ENCODE data around the gene DNAH2. TPM values are rescaled to one million over a fixed set of nuclear protein-coding genes. Genes with fewer than 3 reads are reported as not detected.
A peak's percentile ranks its signal among the peaks of the same experiment; 100 is the strongest.

The DNAH2 gene
- total RNA-seq, 1 experiment from 2014 or later, result 0.17 TPM

DNA sequence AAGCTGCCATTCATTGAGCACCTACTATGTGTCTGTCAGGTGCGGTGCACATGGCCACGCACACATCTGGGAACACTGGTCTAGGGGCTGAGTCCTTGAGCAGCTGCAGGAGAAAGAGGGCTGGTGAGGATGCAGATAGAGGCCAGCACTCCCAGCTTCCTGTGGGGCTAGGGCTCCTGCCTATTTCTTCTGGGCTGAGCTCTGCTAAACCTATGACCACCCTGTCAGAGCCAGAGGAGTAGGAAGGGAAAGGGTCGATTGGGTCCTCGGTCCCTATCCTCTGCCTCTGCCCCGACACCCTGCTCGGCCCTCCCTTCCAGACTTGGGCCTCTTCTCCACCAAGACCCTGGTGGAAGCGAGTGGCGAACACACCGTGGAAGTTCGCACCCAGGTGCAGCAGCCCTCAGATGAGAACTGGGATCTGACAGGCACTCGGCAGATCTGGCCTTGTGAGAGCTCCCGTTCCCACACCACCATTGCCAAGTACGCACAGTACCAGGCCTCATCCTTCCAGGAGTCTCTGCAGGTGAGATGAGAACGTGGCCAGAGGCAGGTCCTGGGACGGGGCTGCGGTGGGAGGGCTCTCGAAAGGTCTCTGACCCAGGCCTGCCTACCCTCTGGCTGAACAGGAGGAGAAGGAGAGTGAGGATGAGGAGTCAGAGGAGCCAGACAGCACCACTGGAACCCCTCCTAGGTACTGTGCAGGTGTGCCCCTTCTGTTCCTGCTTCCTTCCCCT lies 133.3 kb downstream of the DNAH2 start:
- Mint-ChIP-seq H3K4me3 (peak overlapping the region; percentile 81), H3K4me1 (peaks cover 30% of the 10 kb centered on the region), H3K27me3 (ENCODE audit: low read depth) (peaks cover 30% of the 10 kb centered on the region), H3K9me3 (no peaks in the 10 kb centered on the region), H3K36me3 (no peaks in the 10 kb centered on the region), H3K27ac (no peak overlapping the region)
- DNase-seq (ENCODE audit: low spot score) (no peak), ATAC-seq (no peak)
- TF ChIP-seq ZNF232 (CRISPR knock-in tag; IDR thresholded peaks at IDR 0.05), result no peak
- TF ChIP-seq, protein P1, sequence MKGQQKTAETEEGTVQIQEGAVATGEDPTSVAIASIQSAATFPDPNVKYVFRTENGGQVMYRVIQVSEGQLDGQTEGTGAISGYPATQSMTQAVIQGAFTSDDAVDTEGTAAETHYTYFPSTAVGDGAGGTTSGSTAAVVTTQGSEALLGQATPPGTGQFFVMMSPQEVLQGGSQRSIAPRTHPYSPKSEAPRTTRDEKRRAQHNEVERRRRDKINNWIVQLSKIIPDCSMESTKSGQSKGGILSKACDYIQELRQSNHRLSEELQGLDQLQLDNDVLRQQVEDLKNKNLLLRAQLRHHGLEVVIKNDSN (CRISPR knock-in tag; IDR thresholded peaks at IDR 0.05), result no peak
- TF ChIP-seq, protein P2, sequence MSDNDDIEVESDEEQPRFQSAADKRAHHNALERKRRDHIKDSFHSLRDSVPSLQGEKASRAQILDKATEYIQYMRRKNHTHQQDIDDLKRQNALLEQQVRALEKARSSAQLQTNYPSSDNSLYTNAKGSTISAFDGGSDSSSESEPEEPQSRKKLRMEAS (CRISPR knock-in tag; IDR thresholded peaks at IDR 0.05), result no peak
- TF ChIP-seq, protein P3, sequence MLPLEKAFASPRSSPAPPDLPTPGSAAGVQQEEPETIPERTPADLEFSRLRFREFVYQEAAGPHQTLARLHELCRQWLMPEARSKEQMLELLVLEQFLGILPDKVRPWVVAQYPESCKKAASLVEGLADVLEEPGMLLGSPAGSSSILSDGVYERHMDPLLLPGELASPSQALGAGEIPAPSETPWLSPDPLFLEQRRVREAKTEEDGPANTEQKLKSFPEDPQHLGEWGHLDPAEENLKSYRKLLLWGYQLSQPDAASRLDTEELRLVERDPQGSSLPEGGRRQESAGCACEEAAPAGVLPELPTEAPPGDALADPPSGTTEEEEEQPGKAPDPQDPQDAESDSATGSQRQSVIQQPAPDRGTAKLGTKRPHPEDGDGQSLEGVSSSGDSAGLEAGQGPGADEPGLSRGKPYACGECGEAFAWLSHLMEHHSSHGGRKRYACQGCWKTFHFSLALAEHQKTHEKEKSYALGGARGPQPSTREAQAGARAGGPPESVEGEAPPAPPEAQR (CRISPR knock-in tag; IDR thresholded peaks at IDR 0.05), result no peak
- no peak for TF ChIP-seq TCF7 (CRISPR knock-in tag; IDR thresholded peaks at IDR 0.05; ENCODE audit: low read depth)
- TF ChIP-seq ZNF396 (CRISPR knock-in tag; IDR thresholded peaks at IDR 0.05; ENCODE audit: borderline replicate concordance), result no peak
- TF ChIP-seq FOXK1 (CRISPR knock-in tag; IDR thresholded peaks at IDR 0.05), result no peak
- ChIA-PET POLR2A (no interaction called here), CTCF (interaction anchor here (0.6 to 2.1 kb wide), 9 partner anchors 8 to 138 kb away, joined by 3 to 29 read pairs (median 4); partner anchors contain the start of gene KDM6B)

DNA sequence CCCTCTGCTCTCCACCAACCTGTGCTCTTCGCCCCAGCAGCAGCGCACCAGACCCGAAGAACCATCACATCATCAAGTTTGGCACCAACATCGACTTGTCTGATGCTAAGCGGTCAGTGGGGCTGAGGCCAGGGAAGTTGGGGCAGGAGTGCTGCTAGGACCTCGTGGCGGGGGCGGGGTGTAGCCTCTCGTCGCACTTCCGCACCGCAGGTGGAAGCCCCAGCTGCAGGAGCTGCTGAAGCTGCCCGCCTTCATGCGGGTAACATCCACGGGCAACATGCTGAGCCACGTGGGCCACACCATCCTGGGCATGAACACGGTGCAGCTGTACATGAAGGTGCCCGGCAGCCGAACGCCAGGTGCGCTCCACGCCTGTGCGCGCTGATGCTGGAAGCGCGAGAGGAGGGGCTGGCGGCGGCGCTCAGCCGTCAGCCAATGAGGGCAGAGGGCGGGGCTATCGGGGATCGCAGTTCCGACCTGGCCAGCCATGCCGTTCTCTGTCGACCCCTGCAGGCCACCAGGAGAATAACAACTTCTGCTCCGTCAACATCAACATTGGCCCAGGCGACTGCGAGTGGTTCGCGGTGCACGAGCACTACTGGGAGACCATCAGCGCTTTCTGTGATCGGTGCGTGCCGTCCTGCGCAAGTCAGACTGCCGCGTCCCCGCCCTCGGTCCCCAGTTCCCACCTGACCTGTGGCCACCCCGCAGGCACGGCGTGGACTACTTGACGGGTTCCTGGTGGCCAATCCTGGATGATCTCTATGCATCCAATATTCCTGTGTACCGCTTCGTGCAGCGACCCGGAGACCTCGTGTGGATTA lies 134.1 kb downstream of the DNAH2 start:
- DNase-seq (ENCODE audit: low spot score) (peak; percentile 96), ATAC-seq (peak; percentile 75)
- Mint-ChIP-seq H3K36me3 (no peaks in the 10 kb centered on the region), H3K9me3 (no peaks in the 10 kb centered on the region), H3K27me3 (ENCODE audit: low read depth) (peaks cover 30% of the 10 kb centered on the region), H3K27ac (no peak overlapping the region), H3K4me3 (peak overlapping the region; percentile 81), H3K4me1 (peaks cover 30% of the 10 kb centered on the region)
- POLR2A ChIA-PET, result no interaction called here
- CTCF ChIA-PET, result interaction anchor here (0.6 to 2.1 kb wide), 6 partner anchors 9 to 137 kb away, joined by 3 to 29 read pairs (median 4); partner anchors contain the start of gene KDM6B
- TF ChIP-seq SMAD4 (CRISPR knock-in tag; IDR thresholded peaks at IDR 0.05) (no peak), MYBL2 (CRISPR knock-in tag; IDR thresholded peaks at IDR 0.05) (peak; percentile 63; the same call in 1 of the 2 replicates), PRDM15 (CRISPR knock-in tag; IDR thresholded peaks at IDR 0.05) (no peak), CBFB (CRISPR knock-in tag; IDR thresholded peaks at IDR 0.05; ENCODE audit: low read depth) (0 out of 2 replicates have a peak, but pooled peaks have one; percentile 18), ZNF317 (CRISPR knock-in tag; IDR thresholded peaks at IDR 0.05; ENCODE audit: borderline replicate concordance, low read depth) (no peak), ETV6 (CRISPR knock-in tag; IDR thresholded peaks at IDR 0.05) (peak; percentile 88), HMGXB4 (CRISPR knock-in tag; IDR thresholded peaks at IDR 0.05) (peak; percentile 47; the same call in 1 of the 2 replicates), IRF1 (CRISPR knock-in tag; IDR thresholded peaks at IDR 0.05) (peak; percentile 37; the same call in 1 of the 2 replicates), FOXP1 (CRISPR knock-in tag; IDR thresholded peaks at IDR 0.05; ENCODE audit: borderline replicate concordance) (peak; percentile 26; the same call in 1 of the 2 replicates)
- TF ChIP-seq, protein P4, sequence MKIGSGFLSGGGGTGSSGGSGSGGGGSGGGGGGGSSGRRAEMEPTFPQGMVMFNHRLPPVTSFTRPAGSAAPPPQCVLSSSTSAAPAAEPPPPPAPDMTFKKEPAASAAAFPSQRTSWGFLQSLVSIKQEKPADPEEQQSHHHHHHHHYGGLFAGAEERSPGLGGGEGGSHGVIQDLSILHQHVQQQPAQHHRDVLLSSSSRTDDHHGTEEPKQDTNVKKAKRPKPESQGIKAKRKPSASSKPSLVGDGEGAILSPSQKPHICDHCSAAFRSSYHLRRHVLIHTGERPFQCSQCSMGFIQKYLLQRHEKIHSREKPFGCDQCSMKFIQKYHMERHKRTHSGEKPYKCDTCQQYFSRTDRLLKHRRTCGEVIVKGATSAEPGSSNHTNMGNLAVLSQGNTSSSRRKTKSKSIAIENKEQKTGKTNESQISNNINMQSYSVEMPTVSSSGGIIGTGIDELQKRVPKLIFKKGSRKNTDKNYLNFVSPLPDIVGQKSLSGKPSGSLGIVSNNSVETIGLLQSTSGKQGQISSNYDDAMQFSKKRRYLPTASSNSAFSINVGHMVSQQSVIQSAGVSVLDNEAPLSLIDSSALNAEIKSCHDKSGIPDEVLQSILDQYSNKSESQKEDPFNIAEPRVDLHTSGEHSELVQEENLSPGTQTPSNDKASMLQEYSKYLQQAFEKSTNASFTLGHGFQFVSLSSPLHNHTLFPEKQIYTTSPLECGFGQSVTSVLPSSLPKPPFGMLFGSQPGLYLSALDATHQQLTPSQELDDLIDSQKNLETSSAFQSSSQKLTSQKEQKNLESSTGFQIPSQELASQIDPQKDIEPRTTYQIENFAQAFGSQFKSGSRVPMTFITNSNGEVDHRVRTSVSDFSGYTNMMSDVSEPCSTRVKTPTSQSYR (CRISPR knock-in tag; IDR thresholded peaks at IDR 0.05), result peak; percentile 83; the same call in 1 of the 2 replicates
- TF ChIP-seq, protein P5, sequence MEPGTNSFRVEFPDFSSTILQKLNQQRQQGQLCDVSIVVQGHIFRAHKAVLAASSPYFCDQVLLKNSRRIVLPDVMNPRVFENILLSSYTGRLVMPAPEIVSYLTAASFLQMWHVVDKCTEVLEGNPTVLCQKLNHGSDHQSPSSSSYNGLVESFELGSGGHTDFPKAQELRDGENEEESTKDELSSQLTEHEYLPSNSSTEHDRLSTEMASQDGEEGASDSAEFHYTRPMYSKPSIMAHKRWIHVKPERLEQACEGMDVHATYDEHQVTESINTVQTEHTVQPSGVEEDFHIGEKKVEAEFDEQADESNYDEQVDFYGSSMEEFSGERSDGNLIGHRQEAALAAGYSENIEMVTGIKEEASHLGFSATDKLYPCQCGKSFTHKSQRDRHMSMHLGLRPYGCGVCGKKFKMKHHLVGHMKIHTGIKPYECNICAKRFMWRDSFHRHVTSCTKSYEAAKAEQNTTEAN (CRISPR knock-in tag; IDR thresholded peaks at IDR 0.05), result no peak; the same call in 1 of the 2 replicates
